Breast epithelium (tissue), 3 donors: ENCODE results near the gene SLFN13.

ENCODE experiments used
- CTCF ChIP-seq, 3 donors: fragments of 450-650 bp; IDR thresholded peaks; one replicate each; pipeline ENCODE4 v1.5.1; 2016 to 2017; ENCODE audit warnings: antibody characterized with exemption in 3 of 3, mild to moderate bottlenecking in 3 of 3, moderate library complexity in 3 of 3
- POLR2A ChIP-seq: fragments of 450-650 bp; IDR thresholded peaks from one replicate; pipeline ENCODE4 v1.6.1; 2016; ENCODE audit warnings: antibody characterized with exemption, mild to moderate bottlenecking, moderate library complexity

GRCh38 chr17:35467824-35468223, 19.3 kb upstream of the SLFN13 start:
- TF ChIP-seq CTCF (IDR thresholded peaks at IDR 0.05) = no peak
- TF ChIP-seq POLR2A = no peak
